Transverse colon (tissue), 4 donors: Measurements from ENCODE around the gene ANGPTL5. TPM values are rescaled to one million over a fixed set of nuclear protein-coding genes. Genes with fewer than 3 reads are reported as not detected.

Experiments
- DNase-seq: peaks from one replicate; pipeline ENCODE4 v3.0.0-alpha.2; 2019
- H3K27ac ChIP-seq, 4 donors: fragments of 200-600 bp; sonication (generic); 2 replicates each; pipeline ENCODE4 v1.5.1; 2016 to 2018; ENCODE audit warnings: inconsistent platforms in 4 of 4
- H3K27me3 ChIP-seq: fragments of 200-600 bp; sonication (generic); 2 replicates; pipeline ENCODE4 v1.5.1; 2017; ENCODE audit warnings: inconsistent platforms
- H3K36me3 ChIP-seq, 4 donors: fragments of 200-600 bp; sonication (generic); 2 replicates each; pipeline ENCODE4 v1.5.1; 2017 to 2019; ENCODE audit warnings: inconsistent platforms in 4 of 4
- H3K4me1 ChIP-seq, 4 donors: fragments of 200-600 bp; sonication (generic); 2 replicates each; pipeline ENCODE4 v1.5.1; 2017 to 2020; ENCODE audit warnings: inconsistent platforms in 4 of 4
- H3K4me3 ChIP-seq, 4 donors: fragments of 200-600 bp; sonication (generic); 1 replicate in 1 of 4; 2 replicates in 3 of 4; pipeline versions ENCODE4 v1.5.1 to v1.6.1; 2017 to 2019; ENCODE audit warnings: inconsistent platforms in 4 of 4
- H3K9me3 ChIP-seq, 2 donors: fragments of 200-600 bp; sonication (generic); 2 replicates each; pipeline ENCODE4 v1.5.1; 2017 to 2019; ENCODE audit warnings: inconsistent platforms in 2 of 2
- EP300 ChIP-seq: sonication (generic); formaldehyde crosslinking; IDR thresholded peaks from one replicate; pipeline ENCODE4 v1.6.1; 2017; ENCODE audit warnings: antibody characterized with exemption, low read depth
- POLR2A ChIP-seq: fragments of 450-650 bp; IDR thresholded peaks from one replicate; pipeline ENCODE4 v1.6.1; 2016; ENCODE audit warnings: antibody characterized with exemption, mild to moderate bottlenecking, moderate library complexity
- POLR2AphosphoS5 ChIP-seq, 3 donors: sonication (generic); formaldehyde crosslinking; IDR thresholded peaks; one replicate each; pipeline ENCODE4 v1.6.1; 2016; ENCODE audit warnings: antibody characterized with exemption in 3 of 3
- WGBS, 2 donors: methylation state at CpG; one replicate each; pipeline ENCODE4 v1.1.5; 2018; ENCODE audit warnings: low coverage in 1 of 2; 5-methylcytosine and 5-hydroxymethylcytosine counted together
- in situ Hi-C, 4 donors: fragments of 200-750 bp; cut with MboI; loops; one replicate each; pipeline versions ENCODE4 v1.15.0 to v1.15.1; 2017; ENCODE audit warnings: low sequenced_read_pairs in 3 of 4, low pct_ligation_motif_present in 1 of 4, low pct_unique_long_range_greater_than_20kb in 1 of 4
- intact Hi-C: fragments of 100-400 bp; cut with DNase I; formaldehyde crosslinking; loops from one replicate; pipeline ENCODE4 v1.15.1; 2023; ENCODE audit warnings: low total_unique reads
- total RNA-seq, 4 donors: library from RNA; depleted of rRNA; stranded (reverse); fragments of >200 nt; gene quantifications; one replicate each; pipeline ENCODE4 v1.1.0, GENCODE V29; 2016
- TF ChIP-seq, protein P1 (sequence below), 5 experiments: fragments of 200-600 bp in 3 of 5; fragments of 450-650 bp in 2 of 5; sonication (generic) in 3 of 5; IDR thresholded peaks; 1 replicate in 2 of 5; 2 replicates in 3 of 5; pipeline ENCODE4 v1.5.1; 2016 to 2017; ENCODE audit warnings: antibody characterized with exemption in 5 of 5, inconsistent platforms in 3 of 5, mild to moderate bottlenecking in 2 of 5, moderate library complexity in 1 of 5

ANGPTL5 gene
- total RNA-seq, 4 donors from 2014 or later: 0.96 TPM; not detected in 3

DNA sequence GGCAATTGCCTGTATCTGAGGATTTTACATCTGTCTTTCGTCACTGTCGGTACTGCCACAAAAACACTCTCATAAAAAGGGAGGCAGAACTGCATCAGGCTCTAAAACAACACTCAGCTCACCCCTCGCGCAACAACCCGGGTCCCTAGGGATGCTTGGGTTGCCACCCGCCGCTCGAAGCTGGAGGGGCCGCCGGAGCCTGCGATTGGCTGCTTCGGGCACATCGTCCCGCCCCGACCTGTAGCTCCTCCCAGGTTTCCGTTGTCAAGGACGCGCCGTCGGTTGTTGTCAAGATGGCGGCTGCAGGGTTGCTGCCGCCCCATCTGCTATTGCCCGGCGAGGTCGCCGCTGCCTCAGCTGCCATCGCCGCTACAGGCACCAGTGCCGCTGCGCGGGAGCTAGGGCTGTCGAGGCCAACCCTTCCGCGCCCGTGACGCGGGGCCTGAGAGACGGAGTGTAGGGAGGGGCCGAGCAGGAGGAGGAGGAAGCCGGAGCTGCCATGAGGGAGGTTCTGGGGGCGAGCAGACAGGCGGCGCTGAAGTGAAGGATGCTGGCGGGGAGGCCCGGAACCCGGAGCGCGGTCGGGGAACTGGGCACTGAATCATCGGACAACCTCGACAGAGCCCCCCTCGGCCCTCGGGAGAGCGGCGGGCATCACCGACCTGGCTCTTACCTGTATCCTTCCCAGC, 1.4 kb downstream of the ANGPTL5 start, which contains the start of gene CEP126:
Gene CEP126 (plus strand): TSS at position 273 of the 689 bp plus-strand sequence. CDS start 275 bp downstream, at position 548.
- WGBS, 2 donors: 0 to 1% methylated on average over 2 to 52 of the region's 56 CpGs
- peak within 1 kb of the TSS; percentile 53 to 83 (median 65) for H3K4me3 ChIP-seq
- intact Hi-C loops: no loop called here
- peak; percentile 95 for DNase-seq
- H3K9me3 ChIP-seq: no peaks in the 10 kb centered on the region
- peak within 1 kb of the TSS; percentile 87 to 91 (median 90) for H3K27ac ChIP-seq
- peak; percentile 50 for TF ChIP-seq POLR2A
- TF ChIP-seq POLR2AphosphoS5 (IDR thresholded peaks at IDR 0.05): peak; percentile 31 to 78 (median 56)
- no peak for TF ChIP-seq EP300
- TF ChIP-seq, protein P1, sequence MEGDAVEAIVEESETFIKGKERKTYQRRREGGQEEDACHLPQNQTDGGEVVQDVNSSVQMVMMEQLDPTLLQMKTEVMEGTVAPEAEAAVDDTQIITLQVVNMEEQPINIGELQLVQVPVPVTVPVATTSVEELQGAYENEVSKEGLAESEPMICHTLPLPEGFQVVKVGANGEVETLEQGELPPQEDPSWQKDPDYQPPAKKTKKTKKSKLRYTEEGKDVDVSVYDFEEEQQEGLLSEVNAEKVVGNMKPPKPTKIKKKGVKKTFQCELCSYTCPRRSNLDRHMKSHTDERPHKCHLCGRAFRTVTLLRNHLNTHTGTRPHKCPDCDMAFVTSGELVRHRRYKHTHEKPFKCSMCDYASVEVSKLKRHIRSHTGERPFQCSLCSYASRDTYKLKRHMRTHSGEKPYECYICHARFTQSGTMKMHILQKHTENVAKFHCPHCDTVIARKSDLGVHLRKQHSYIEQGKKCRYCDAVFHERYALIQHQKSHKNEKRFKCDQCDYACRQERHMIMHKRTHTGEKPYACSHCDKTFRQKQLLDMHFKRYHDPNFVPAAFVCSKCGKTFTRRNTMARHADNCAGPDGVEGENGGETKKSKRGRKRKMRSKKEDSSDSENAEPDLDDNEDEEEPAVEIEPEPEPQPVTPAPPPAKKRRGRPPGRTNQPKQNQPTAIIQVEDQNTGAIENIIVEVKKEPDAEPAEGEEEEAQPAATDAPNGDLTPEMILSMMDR (IDR thresholded peaks at IDR 0.05): peak in 4 of 5 experiments; percentile 34 to 60 (median 41)
- in situ Hi-C loops: no loop called here
- no peaks in the 10 kb centered on the region for H3K36me3 ChIP-seq
- H3K4me1 ChIP-seq: peaks cover 3 to 28% (median 12%) of the 10 kb centered on the region in 4 donors
- no peaks in the 10 kb centered on the region for H3K27me3 ChIP-seq

DNA sequence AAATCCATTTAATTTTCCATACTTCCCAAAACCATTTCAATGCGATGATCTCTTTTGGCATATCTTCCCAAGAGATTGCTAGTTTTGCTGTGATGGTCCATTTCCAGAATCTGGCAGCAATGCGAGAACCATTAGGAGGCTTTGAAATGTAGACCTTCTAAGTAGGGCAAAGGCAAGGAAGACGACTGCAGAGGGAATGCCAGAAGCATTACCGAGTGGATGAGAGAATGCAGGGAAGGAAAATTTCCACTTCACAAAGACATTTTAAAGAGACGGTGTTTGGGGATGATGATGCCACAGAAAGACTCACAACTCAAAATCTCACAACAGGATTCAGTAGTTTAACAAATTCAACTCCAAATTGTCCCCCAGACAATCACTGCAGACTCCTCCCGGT, 2.0 kb downstream of the ANGPTL5 start:
- TF ChIP-seq, protein P1 (IDR thresholded peaks at IDR 0.05): no peak
- no peak for TF ChIP-seq POLR2A
- no peak for TF ChIP-seq EP300
- no peak for DNase-seq
- H3K9me3 ChIP-seq: no peaks in the 10 kb centered on the region
- H3K36me3 ChIP-seq: no peaks in the 10 kb centered on the region
- H3K27me3 ChIP-seq: no peaks in the 10 kb centered on the region
- 10 to 14% methylated on average over 5 to 6 of the region's 6 CpGs for WGBS, 2 donors
- peaks cover 3 to 28% (median 12%) of the 10 kb centered on the region in 4 donors for H3K4me1 ChIP-seq
- intact Hi-C loops (no loop called here), in situ Hi-C loops (no loop called here)
- H3K4me3 ChIP-seq: peak overlapping the region; percentile 53 to 83 (median 65)
- H3K27ac ChIP-seq: peak overlapping the region; percentile 87 to 91 (median 90)

DNA sequence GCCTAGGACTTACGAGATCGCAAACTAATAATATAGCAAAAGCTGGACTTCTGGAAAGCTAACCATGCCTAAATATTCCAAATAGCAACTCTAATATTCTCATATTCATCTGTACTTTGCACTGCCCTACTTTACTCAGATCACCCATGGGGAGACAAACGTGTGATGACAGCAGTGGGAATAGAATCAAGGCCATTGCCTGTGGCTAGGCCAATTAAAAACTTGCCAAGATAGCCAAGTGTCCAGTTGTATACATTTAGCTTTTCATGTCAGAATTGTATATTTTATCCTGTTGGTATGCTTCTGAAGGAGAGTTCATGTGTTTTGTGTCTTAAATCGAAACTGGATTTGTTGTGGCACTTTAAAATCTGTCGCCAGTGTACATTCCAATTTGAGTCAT, 2.7 kb downstream of the ANGPTL5 start:
- H3K36me3 ChIP-seq: no peaks in the 10 kb centered on the region
- H3K9me3 ChIP-seq: no peaks in the 10 kb centered on the region
- TF ChIP-seq EP300 (no peak), POLR2A (no peak), POLR2AphosphoS5 (IDR thresholded peaks at IDR 0.05) (no peak)
- TF ChIP-seq, protein P1 (IDR thresholded peaks at IDR 0.05): no peak
- H3K4me1 ChIP-seq: peaks cover 3 to 28% (median 12%) of the 10 kb centered on the region in 4 donors
- peak overlapping the region; percentile 87 to 91 (median 90) for H3K27ac ChIP-seq
- in situ Hi-C loops (no loop called here), intact Hi-C loops (no loop called here)
- H3K4me3 ChIP-seq: no peak overlapping the region
- 70 to 87% methylated on average over 5 of the region's 5 CpGs for WGBS, 2 donors
- no peak for DNase-seq
- no peaks in the 10 kb centered on the region for H3K27me3 ChIP-seq

DNA sequence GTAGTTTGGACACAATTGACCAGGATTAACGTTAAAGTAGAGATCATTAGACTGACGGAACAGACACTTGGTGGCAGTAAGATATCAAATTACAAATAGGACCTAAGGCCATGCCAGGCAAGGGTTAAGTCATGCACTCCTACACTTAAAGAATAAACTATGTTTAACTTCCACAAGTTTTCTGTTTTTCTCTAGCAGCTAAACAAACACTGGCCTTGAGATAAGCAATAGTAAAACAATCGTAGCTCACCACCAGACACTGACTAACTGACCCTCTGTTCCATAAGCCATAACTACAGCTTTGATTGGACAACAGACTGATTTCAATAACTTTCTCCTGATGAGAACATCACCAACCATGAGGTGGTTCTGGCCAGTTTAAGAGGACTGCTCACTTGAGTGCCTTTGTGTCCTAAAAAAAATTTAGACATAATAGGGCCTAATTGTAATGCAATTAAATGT, 3.5 kb downstream of the ANGPTL5 start:
- Histone ChIP-seq H3K9me3 (no peaks in the 10 kb centered on the region), H3K4me3 (no peak overlapping the region), H3K27ac (peak overlapping the region; percentile 87 to 91 (median 90)), H3K4me1 (peaks cover 3 to 28% (median 12%) of the 10 kb centered on the region in 4 donors), H3K27me3 (no peaks in the 10 kb centered on the region), H3K36me3 (no peaks in the 10 kb centered on the region)
- intact Hi-C loops (no loop called here), in situ Hi-C loops (no loop called here)
- DNase-seq: no peak
- TF ChIP-seq EP300: no peak
- TF ChIP-seq POLR2AphosphoS5 (IDR thresholded peaks at IDR 0.05): no peak
- TF ChIP-seq, protein P1 (IDR thresholded peaks at IDR 0.05): no peak
- TF ChIP-seq POLR2A: no peak
- 39 to 46% methylated on average over 2 to 3 of the region's 3 CpGs for WGBS, 2 donors
